Stimulated activated CD8-positive, alpha-beta memory T cell treated with anti-CD3 and anti-CD28 coated beads, Interleukin-4, amount 100 ng/mL, for 48 hours (primary cell): ENCODE measurements around the gene THSD7A.
"Not testable (repeated sequence)": the region's sequence is repeated elsewhere in the genome, so short reads cannot be mapped to it uniquely, and the experiment has no call there.

Source experiments
- DNase-seq: peaks from one replicate; pipeline ENCODE4 v3.0.0-alpha.2; 2020

THSD7A gene

DNA sequence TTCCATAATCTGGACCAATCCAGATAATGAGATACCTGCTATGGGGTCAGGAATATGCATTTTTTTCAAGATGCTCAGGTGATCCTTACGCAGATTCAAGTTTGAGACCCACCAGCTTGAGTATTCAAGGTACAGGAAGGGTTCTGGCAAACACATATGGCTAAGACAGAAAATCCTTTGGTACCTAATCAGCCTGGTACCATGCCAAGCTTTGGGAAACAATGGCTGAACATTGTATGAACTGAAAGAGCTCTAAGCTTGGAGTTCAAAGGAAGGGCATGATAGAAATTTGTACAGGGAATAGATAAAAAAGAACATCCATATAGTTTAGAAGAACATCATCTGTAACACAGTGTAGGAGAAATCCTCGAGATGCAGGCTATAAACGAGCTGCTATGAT lies 382.7 kb downstream of the THSD7A start:
- no peak for DNase-seq

GRCh38 chr7:11448323-11448722 lies 383.7 kb downstream of the THSD7A start:
- DNase-seq: no peak

- no peak for DNase-seq
Observed at GRCh38 chr7:11447106-11447505, 384.9 kb downstream of the THSD7A start.

DNA sequence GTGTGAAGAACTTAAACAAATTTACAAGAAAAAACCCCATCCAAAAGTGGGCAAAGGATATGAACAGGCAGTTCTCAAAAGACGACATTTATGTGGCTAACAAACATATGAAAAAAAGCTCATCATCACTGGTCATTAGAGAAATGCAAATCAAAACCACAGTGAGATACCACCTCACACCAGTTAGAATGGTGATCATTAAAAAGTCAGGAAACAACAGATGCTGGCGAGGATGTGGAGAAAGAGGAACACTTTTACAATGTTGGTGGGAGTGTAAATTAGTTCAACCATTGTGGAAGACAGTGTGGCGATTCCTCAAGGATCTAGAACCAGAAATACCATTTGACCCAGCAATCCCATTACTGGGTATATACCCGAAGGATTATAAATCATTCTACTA lies 388.1 kb downstream of the THSD7A start:
- not testable (repeated sequence) for DNase-seq

- no peak for DNase-seq
Observed at GRCh38 chr7:11437994-11438393, 394.0 kb downstream of the THSD7A start.

DNA sequence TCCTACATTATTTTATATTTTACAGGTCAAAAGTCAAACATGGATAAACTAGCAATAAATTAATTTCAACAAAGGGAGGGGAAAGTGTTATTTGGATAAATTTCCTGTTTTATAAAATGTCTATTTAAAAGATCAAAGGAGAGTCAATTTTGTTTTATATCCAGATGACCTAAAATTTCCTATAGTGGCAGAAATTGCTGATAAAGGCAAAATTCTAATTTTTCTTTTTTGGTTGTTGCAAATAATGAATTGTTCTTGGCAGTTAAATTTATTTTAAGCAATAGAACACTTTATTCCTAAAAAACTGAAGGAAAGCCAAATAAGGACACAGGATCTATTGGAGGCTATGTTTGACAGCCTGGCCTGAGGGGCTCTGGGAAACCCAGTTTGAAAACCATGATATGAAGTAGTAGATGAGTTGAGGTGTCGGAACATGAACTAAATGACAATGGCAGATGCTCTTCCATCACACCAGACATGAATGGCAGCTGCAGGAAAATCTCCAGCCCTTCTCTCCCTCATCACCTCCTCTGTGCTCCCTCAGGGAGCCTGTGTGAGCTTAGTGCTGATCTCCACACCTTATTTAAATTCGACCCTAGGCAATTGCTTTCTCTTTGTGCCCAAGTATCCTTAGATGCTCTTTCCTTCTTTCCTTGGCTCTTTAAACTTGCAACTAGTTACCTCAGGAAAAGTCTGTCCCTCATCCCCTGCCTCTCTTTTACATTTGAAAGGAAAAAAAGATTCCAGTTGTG lies 395.0 kb downstream of the THSD7A start:
- no peak for DNase-seq

GRCh38 chr7:11436316-11436715 lies 395.7 kb downstream of the THSD7A start:
- no peak for DNase-seq

DNA sequence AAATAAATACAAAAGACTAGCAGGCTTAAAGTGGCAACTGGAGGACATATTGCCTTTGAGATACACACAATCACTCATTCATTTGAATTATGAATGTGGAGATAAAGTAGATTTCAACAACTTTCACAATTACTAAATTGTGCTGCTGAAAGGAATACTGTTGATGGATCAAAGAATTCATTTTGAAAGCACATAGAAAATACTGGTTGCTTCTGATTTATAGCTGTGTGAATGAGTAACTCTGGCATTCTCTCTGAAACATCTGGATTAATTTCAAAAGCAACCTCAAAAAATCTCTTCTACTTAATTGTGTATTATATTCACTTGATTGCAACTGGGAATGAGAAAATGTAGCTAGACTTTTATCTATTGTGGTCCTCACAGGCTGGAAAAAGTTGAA lies 397.6 kb downstream of the THSD7A start:
- DNase-seq: no peak

DNA sequence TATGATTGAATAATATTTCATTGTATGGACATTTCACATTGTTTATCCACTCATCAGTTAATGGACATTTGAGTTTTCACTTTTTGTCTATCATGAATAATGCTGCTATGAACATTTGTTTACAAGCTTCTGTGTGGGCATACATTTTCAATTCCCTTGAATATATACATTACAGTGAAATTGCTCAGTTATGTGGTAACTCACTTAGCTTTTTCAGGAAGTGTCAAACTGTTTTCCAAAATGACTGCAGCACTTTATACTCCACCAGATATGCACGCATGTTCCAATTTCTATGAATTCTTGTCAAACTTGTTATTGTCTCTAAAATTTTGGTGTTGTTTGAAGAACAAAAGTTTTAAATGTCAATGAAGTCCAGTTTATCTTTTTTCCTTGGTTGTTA lies 401.2 kb downstream of the THSD7A start:
- DNase-seq: no peak

GRCh38 chr7:11430112-11430511 lies 401.9 kb downstream of the THSD7A start:
- DNase-seq: no peak

DNA sequence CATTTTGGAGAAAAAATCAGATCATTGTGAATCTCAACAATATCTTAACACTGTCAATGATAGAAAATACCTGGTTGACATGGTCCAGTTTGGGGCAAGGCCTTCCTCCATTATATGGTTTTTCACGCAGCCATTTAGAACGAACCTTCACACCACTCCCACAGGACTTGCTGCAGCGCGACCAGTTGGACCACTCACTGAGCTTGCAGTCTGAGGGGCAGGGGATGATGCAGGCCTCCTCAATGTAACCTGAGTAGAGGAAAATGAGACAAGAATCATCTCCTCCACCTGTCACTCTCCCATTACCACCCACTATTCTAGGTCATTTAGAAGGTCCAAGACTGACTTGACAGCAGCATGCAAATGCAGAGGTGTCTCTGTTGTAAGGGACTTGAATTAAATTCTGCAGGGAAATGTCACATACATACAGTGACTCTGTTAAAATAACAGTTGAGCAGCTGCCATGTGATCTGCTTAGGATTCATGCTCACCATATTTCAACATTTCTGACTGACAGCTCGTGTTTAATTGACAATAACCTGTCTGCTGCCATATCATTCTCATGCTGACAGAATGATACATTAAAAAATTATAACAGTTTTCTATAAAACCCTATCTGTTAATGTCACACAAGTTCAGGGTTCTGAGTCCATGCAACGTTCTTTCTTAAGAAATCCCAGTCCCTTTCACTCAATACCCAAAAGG lies 403.0 kb downstream of the THSD7A start:
- no peak for DNase-seq

GRCh38 chr7:11427686-11428273 lies 404.2 kb downstream of the THSD7A start:
- no peak for DNase-seq

- no peak for DNase-seq
Observed at GRCh38 chr7:11424006-11424405, 408.0 kb downstream of the THSD7A start.

GRCh38 chr7:11420049-11420448 lies 411.9 kb downstream of the THSD7A start:
- no peak for DNase-seq

DNA sequence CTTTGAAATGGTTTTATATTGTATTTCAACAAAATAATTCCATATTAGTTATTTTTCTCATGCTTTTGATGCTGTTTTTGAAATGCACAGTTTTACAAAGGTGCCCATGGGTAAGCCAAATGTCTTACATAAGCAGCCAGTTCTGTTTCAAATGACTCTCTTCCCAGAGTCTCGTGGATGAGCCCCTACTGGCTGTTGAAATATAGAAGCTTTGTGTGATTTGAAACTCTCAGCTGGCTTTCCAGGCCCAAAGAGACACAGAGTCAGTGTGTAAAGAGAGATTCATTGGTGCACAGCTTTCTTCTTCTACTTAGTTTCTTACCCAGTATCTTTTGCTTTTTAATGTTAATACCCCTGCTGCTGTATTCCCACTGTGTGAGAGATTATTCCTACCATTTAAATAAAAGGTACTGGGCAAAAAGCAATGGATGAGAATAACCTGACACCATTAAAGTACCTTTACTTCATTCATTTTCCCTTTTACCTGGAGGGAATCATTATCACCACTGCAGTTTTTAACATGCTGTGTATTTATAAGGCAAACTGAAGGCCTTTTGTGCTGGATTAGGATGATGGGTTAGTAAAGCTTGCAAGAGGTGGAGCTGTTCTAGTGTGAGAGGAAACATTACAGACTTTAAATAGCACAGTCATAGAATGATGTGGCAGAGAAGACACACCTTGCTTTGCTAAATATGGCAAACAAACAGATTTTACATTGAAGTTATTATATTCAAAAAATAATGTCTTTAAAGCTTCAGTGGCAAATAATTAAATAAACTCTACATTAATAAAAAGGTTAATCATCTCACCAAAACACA lies 415.1 kb downstream of the THSD7A start:
- no peak for DNase-seq

DNA sequence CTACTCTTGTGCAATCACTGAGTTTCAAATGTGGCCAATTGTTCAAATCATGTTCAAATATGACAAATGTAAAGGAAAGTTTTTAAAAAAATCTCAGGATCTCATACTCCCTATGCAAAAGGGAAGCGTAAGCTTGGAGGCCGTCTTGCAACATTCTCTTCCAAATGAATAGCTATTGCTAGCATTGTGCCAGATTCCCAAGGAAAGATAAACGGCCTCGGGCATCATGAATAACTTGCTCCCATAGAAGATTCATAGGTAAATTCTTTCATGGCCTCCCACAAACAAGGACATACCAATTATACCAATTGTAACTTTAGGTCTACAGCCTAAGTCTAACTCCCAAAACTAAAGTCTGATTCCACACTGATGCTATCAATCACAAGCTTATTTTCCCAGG lies 416.9 kb downstream of the THSD7A start:
- no peak for DNase-seq

DNA sequence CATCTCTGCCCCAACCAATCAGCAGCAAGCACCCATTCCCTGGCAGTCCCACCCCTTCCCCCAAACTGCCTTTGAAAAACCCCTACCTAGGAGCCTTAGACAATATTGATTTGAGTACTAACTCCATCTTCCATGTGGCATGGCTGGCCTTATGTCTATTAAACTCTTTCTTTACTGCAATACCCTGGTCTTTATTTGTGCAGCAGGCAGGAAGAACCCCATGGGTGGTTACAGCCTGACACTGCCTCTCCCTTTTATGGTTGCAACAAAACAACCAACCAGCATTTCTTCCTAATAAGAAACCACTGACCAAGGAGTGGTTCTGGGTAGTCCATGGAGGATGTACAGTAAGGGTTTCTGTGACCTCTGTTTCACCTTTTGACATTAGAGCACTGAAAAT lies 418.1 kb downstream of the THSD7A start:
- DNase-seq: no peak

- DNase-seq: no peak
Observed at GRCh38 chr7:11412036-11412435, 420.0 kb downstream of the THSD7A start.

DNA sequence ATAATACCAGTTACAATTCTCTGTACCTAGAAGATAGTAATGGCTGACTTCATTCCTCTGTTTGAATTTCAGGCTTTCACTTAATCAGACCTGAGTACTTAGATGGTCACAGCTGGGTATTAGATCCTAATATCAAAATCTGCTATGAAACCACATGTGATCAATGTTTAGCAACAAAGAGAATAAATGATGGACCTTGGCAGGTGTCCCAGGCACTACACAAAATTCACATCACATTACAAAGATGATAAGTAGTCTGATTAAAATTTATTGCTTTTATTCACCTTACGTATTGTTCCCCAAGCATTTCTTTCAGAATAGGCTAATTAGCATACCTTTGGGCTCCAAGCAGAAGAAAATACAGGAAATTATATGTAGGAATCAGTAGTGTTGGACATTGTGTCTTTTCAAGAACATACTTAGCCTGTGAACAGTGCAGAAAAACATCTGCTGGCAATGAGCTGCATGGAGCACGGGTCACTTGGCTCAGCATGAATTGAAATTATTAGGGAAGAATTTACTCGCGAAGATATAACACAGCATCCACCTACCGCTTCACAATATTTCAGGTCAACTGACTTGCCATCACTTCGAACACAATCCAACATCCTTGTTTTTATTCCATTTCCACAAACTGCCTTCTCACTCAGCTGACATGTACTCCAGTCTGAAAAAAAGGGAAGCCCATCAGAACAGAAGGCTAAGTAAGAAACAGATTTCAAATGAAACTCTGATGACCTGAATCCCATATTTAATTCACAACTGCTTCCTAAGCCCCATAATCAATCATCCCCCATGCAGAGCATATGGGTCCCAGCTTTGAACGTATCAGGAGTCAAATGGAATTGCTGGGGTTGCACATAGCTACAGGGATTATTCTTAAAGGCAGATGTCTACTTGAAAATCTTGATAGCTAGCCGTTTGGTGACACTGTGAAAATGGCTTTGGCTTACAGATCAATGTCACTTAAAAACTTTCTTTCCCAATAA lies 421.0 kb downstream of the THSD7A start:
- no peak for DNase-seq

DNA sequence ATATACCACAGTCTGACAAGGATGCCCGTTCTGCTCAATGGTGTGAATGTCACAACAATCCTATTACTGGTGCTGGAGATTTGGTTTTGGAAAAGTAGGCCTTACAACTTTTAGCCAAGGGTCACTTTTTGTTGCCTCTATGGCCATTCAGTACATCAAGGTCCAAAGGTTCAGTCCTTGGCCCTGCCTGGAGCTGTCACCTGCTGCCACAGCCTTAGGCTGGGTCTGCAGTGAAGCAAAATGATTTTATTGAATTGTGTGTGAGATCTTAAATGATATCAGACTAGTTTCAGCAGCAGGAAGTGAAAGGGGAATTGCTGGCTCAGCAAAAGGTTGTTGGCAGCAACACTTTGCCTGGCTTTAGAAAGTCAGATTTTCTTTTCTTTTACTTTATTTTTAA lies 427.6 kb downstream of the THSD7A start:
- DNase-seq: no peak

- no peak for DNase-seq
Observed at GRCh38 chr7:11403781-11404180, 428.2 kb downstream of the THSD7A start.

- no peak for DNase-seq
Observed at GRCh38 chr7:11394438-11394837, 437.6 kb downstream of the THSD7A start.
